Right ventricle myocardium superior (tissue), 1 donor: ENCODE data around the gene SLC25A5. TPM values are rescaled to one million over a fixed set of nuclear protein-coding genes. Genes with fewer than 3 reads are reported as not detected.
"Not testable (repeated sequence)": the region's sequence is repeated elsewhere in the genome, so short reads cannot be mapped to it uniquely, and the experiment has no call there.

ENCODE experiments used
- ATAC-seq: fragments of 200-7000 bp; cut with Tn5 transposase; one replicate; pipeline ENCODE4 v1.9.1; 2020; ENCODE audit warnings: mild to moderate bottlenecking; ENCODE audit not compliant: poor library complexity
- DNase-seq: peaks from one replicate; pipeline ENCODE4 v3.0.0-alpha.2; 2020
- intact Hi-C: fragments of 100-400 bp; cut with DNase I; formaldehyde crosslinking; loops from one replicate; pipeline ENCODE4 v1.11.2; 2022
- long read RNA-seq: library from polyadenylated mRNA; unstranded; transcript quantifications from one replicate; pipeline ENCODE4 v2.0.0, GENCODE V29; 2021
- total RNA-seq: library from RNA; stranded (reverse); fragmentation: NEBNext Ultra II Directional; extraction: Animal tissue kit (Norgen Biotek cat#: 25700); gene quantifications from one replicate; pipeline ENCODE4 v1.2.1, GENCODE V29; 2021
- donor health status: DM: no; HTN: yes; CAD: no; lungs with severe emphysema.

Gene SLC25A5
- total RNA-seq = 143 TPM
- long read RNA-seq, transcript SLC25A5-201 (4 exons, 1,274 nt) = major isoform, 164 of 175 reads
- long read RNA-seq, partial matches to known transcripts = 6 of 175 reads
- long read RNA-seq, other reads (novel, unspliced or antisense) = 0 of 175 reads

- ATAC-seq (peak; percentile 96), DNase-seq (peak; percentile 91)
- intact Hi-C loops = no loop called here
Observed at GRCh38 chrX:119467842-119468550, at the start of gene SLC25A5. Gene SLC25A5, plus strand, starts transcription at chrX:119468444. Its CDS starts 72 bp downstream, at chrX:119468516.

DNA sequence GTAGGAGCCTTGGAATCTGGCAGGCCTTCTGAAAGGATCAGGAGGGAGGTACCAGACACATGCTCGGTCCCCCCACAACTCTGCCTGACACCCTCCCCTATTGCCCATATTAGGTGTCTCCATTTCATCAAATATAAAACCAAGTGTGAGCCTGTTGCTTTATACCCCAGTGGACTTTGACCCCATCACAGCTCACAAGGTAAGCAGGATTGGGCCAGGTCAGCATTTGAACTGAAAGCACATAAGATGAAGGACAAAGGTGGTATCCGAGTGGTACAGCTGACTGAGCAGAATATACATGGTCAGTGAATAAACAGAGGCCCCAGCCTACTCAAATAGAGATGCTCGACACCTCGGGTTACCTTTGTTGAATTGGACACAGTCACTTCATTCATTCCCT is 49.1 kb upstream of the SLC25A5 start:
- DNase-seq (no peak), ATAC-seq (no peak)
- intact Hi-C loops = no loop called here

DNA sequence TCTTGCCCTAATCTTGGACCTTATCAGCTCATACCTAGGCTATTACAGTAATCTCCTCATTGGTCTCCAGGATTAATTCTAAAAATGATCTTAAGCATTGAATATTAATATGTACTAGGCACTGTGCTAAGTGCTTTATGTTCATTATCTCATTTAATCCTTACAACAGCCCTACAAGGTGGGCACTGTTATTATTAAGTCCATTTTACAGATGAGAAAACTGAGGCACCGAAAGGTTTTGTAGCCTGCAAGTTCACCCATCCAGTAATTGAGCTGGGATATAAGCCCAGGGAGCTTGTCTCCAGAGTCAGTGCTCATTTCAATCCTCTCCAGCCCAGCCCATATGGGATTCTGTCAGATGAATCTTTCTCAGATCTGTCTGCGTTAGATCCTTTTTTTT is 48.3 kb upstream of the SLC25A5 start:
- no peak for DNase-seq
- ATAC-seq = no peak
- intact Hi-C loops = no loop called here

DNA sequence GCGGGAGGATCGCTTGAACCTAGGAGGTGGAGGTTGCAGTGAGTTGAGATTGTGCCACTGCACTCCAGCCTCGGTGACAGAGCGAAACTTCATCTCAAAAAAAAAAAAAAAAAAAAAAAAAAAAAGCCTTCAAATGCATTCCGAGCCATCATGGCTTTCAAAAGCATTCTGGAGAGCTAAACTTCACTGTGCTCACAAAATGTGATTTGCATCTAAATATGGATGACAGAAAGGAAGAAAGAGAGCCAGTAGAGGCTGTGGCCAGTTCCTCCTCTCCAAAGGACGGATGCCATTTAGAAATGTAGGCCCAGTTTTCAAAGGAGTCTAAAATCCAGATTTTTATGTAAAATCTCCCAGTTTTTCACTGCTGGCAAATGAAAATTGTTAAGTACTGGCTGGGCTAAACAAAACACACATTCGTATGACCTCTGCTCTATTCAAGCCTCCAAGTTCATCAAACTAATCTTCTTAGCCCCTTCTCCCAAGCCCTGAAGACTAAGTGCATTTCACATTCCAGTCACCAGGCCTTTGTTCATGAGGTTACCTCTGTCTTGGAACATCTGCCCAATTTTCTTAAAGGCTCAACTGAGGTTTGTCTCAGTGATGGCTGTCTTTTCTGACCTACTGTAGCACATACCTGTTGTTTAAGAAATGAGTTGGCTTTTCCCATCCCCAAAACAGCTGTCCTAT is 47.1 kb upstream of the SLC25A5 start:
- ATAC-seq (no peak), DNase-seq (no peak)
- intact Hi-C loops = no loop called here

DNA sequence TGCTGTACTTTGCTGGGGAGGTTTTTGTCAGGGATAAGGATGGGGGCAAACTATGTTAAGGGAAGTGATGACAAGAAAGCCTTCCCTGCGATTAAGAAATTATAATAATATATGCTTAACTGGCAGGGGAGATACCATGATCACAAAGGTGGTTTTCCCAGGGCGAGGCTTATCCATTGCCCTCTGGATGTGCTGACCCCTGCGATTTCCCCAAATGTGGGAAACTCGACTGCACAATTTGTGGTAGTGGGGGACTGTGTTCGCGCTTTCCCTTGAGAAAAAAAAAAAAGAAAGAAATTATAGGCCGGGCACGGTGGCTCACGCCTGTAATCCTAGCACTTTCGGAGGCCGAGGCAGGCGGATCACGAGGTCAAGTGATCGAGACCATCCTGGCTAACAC is 44.6 kb upstream of the SLC25A5 start:
- DNase-seq = no peak
- no peak for ATAC-seq
- intact Hi-C loops = no loop called here

- no peak for DNase-seq
- intact Hi-C loops = no loop called here
- ATAC-seq = no peak
Observed at GRCh38 chrX:119424999-119425398, 43.2 kb upstream of the SLC25A5 start.

- intact Hi-C loops = no loop called here
- ATAC-seq (peak; percentile 91), DNase-seq (peak; percentile 44)
Observed at GRCh38 chrX:119427024-119427794, 41.0 kb upstream of the SLC25A5 start.

- ATAC-seq (no peak), DNase-seq (no peak)
- intact Hi-C loops = no loop called here
Observed at GRCh38 chrX:119427795-119428185, 40.5 kb upstream of the SLC25A5 start.

DNA sequence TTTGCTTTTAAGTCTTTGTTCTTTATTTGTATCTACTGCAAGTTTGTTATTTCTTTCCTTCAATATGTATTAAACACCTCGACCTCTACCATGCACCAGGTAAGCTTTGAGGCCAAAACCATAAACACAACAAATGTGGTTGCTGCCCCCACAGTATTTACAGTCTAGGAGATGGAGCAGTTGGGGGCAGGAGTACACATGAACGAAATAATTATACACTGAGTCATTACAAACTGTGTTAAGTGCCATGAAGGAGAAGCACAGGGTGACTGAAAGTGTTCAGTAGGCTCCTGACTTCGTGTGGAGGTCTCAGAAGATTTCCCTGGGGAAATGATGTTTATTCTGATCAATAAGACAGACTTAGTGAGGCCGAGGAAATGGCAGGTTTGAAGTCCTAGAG is 38.8 kb upstream of the SLC25A5 start:
- intact Hi-C loops = no loop called here
- ATAC-seq (no peak), DNase-seq (no peak)

DNA sequence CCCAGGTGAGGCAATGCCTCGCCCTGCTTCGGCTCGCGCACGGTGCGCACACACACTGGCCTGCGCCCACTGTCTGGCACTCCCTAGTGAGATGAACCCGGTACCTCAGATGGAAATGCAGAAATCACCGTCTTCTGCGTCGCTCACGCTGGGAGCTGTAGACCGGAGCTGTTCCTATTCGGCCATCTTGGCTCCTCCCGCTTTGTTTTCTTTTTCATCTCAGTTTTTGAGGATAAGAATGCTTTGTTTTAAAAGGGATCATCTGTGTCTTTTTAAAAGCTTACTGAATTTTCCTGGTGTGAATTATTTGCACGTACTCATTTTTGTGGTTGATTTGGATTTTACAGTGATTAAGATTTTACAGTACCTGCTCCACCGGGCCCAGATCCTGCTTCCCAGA is 26.9 kb upstream of the SLC25A5 start:
- not testable (repeated sequence) for DNase-seq, ATAC-seq

DNA sequence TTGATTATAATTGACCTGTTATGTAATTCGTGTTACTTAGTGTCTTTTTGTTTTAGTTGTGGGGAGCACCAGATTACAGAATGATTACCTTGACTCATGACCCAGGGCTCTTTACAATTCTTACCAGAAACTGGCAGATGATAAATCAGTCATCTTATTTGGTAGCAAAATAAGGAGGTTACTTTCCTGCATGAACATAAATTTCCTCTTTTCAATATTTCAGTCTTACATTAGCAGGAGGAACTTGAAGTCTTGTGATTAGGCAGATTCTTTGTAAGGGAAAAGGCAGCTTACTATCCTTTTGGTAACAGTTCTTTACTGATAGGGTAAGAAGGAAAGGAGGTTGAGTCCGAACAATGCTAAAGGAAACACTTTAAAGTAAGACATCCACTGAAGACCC is 26.0 kb upstream of the SLC25A5 start:
- intact Hi-C loops = no loop called here
- ATAC-seq (no peak), DNase-seq (no peak)

More for the DNA sequence above, 26.9 kb upstream of the SLC25A5 start:
- intact Hi-C loops = not testable (repeated sequence)

- intact Hi-C loops = no loop called here
- ATAC-seq (no peak), DNase-seq (no peak)
Observed at GRCh38 chrX:119453202-119453601, 15.0 kb upstream of the SLC25A5 start.

- DNase-seq (no peak), ATAC-seq (no peak)
- intact Hi-C loops = no loop called here
Observed at GRCh38 chrX:119455264-119455663, 13.0 kb upstream of the SLC25A5 start.

GRCh38 chrX:119459181-119459580 is 9.1 kb upstream of the SLC25A5 start:
- DNase-seq = no peak
- intact Hi-C loops = no loop called here
- no peak for ATAC-seq

DNA sequence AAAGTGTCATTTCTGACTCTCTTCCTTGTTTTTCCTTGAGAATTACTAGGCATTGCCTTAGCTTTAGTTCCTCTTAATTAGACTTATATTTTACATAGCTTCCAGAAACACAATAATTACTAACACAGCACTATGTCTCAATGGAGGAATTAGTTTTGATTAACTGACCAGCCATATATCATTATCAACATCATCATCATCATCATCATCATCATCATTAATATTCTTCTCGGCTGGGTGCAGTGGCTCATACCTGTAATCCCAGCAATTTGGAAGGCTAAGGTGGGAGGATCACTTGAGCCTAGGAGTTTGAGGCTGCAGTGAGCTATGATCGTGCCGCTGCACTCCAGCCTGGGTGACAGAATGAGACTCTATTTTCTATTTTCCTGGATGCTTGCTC is 2.7 kb upstream of the SLC25A5 start:
- intact Hi-C loops = no loop called here
- ATAC-seq = no peak
- no peak for DNase-seq

GRCh38 chrX:119466970-119467369 is 1.3 kb upstream of the SLC25A5 start:
- ATAC-seq = no peak
- intact Hi-C loops = no loop called here
- DNase-seq = no peak

DNA sequence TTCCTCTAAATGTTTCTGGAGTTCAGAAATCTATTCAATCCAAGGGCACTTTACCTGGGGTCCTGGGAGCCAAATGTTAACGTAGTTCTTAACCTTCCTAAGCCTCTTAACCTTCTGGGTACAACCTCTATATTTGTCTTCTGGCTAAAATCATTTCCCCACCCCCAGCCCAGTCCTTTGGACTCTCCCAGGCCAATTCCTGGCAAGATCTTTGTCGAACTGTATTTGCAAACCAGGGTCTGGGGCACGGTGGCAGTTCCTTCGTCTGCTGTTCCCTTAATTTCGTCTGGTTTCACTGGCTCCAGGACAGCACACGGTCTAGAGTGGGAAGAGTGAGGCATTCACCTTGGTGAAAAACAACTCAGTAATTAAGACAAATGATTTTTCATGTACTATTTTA is 811 bp upstream of the SLC25A5 start:
- DNase-seq (no peak), ATAC-seq (no peak)
- intact Hi-C loops = no loop called here

DNA sequence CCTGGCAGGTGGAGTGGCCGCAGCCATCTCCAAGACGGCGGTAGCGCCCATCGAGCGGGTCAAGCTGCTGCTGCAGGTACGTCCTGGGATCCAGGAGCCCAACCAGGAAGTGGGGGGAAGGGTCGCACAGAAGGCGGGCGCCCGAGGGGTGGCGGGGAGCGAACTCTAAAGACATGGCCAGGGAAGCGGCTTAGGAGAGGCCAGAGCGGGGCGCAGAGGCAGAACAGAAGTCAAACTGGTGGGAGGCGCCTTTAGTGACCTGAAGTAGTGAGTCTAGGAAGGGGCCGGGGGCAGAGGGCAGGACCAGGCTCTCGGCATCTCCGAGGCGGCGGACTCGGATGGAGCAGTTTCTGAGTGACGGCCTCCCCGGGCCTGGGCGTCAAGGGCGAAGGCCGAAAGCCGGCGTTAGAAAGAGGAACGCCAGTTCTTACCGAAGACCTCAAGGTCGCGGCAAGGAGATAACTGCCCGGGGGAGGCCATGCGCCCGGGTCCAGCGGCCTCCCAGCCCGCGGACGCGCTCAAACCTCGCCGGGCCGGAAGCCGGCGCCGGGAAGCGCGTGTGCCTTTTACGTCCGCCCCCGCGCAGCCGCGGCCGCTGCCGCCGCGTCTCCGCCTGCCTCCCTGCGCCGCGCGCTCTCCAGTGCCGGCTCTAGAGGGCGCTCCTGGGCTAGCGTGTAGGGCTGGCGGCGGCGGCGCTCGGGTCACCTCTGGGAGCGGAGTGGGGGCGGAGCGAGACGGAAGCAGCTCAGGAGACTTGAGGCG is 488 bp downstream of the SLC25A5 start:
- peak; percentile 91 for ATAC-seq
- intact Hi-C loops = no loop called here
- DNase-seq = peak; percentile 93

DNA sequence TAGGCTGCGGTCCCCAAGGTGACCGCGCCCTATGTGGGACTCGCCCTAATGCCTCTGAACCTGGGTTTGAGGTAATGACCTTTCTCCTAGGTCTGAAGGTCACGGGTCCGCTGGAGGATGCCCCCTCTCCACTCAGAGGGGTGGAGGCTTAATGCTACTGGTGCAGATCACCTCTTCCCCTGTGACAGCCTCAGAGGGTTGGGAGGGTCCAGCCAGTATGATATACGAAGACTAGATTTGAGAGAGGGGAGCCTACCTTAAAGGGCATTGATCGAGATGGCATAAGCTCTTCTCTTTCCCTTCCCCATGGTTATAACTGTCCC is 1.0 kb downstream of the SLC25A5 start:
- ATAC-seq (no peak), DNase-seq (no peak)
- intact Hi-C loops = no loop called here
